ENCODE measurements around the gene ZFAND2A.

The ZFAND2A gene

DNA sequence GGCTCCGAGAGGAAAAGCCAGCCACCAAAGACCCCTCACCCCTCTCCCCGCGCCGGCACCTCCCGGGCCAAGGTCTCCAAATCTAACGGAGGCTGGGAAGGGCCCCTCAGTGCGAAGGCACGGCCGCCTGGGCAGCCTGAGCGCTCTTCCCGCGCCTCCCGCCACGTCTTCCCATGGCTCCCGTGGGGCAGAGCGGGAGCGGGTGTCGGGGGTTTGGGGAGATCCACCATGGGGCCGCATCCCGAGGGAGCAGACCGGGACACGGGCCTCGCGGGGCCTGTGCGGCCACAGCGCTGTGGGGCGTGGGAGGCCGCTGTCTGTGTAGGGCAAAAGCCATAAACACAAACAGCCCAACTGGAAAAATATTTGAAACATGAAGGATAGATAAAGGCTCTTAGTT is 49.6 kb downstream of the ZFAND2A start:
- no peak overlapping the region for H3K4me3 ChIP-seq (replicated peaks; ENCODE audit: low read depth, low read length)
- TF ChIP-seq, protein P1, sequence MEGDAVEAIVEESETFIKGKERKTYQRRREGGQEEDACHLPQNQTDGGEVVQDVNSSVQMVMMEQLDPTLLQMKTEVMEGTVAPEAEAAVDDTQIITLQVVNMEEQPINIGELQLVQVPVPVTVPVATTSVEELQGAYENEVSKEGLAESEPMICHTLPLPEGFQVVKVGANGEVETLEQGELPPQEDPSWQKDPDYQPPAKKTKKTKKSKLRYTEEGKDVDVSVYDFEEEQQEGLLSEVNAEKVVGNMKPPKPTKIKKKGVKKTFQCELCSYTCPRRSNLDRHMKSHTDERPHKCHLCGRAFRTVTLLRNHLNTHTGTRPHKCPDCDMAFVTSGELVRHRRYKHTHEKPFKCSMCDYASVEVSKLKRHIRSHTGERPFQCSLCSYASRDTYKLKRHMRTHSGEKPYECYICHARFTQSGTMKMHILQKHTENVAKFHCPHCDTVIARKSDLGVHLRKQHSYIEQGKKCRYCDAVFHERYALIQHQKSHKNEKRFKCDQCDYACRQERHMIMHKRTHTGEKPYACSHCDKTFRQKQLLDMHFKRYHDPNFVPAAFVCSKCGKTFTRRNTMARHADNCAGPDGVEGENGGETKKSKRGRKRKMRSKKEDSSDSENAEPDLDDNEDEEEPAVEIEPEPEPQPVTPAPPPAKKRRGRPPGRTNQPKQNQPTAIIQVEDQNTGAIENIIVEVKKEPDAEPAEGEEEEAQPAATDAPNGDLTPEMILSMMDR (IDR thresholded peaks at IDR 0.05; ENCODE audit: low read depth, low read length, missing control alignments) = no peak
- DNase-seq (ENCODE audit: extremely low read depth, low read depth) = no peak

DNA sequence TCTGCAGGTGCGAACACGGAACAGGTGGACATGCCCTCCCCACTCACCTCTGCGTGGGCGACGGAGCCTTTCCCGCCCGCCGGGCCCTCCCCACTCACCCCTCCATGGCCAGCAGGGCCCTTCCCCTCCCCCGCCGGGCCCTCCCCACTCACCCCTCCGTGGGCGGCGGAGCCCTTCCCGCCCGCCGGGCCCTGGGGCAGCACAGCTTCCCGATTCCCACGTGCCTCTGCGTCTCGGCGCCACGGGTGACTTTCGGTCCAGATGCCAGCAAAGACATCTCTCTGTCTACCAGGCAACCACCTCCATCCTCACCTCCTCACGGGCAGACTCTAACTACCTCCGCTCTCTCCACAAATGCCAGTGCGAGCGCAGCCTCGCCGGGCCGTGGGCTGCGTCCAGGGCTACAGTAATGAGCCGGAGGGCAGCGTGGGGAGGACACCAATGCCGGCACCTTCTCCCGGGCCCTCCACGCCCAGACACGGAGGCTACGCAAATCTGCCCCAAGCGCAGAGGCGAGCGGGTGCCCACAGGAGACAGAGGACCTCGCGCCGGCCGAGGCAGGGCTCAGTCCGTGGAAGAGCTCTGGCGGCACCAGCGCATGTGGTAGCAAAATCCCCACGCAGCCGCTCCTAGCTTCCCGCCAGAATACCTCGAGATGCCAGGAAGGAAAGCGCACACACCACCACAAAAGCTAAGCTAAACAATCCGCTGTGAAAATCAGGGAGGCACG is 50.2 kb downstream of the ZFAND2A start:
- DNase-seq (ENCODE audit: extremely low read depth, low read depth) = no peak
- no peak overlapping the region for H3K4me3 ChIP-seq (replicated peaks; ENCODE audit: low read depth, low read length)
- TF ChIP-seq, protein P1 (IDR thresholded peaks at IDR 0.05; ENCODE audit: low read depth, low read length, missing control alignments) = no peak

DNA sequence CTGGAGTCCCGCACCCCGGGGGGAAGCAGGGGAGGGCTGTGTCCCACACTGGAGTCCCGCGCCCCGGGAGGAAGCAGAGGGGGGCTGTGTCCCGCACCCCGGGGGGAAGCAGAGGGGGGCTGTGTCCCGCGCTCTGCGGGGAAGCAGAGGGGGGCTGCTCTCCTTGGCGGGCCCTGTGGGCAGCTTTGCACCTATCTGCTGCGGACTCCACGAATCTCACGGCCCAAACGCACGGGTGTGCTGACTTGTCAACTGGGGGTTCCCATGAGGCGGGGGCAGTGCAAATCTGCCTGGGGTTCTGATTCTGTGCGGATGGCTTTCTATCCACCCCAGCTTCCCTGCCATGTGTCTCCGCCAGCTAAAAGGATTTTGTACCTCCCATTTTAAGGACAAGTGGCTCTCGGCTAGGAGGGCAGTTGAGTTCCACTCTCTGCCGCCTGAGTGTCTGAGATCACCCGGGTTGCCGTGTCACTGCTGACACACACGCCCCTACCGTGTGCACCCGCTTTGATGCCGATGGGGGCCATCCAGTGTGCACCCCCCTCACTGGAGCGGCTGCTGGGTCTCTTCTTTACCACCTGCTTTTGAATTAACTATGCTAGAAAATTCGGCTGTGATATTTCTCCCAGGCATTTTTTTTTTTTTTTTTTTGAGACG is 51.6 kb downstream of the ZFAND2A start:
- no peak for DNase-seq (ENCODE audit: extremely low read depth, low read depth)
- TF ChIP-seq, protein P1 (IDR thresholded peaks at IDR 0.05; ENCODE audit: low read depth, low read length, missing control alignments) = no peak
- no peak overlapping the region for H3K4me3 ChIP-seq (replicated peaks; ENCODE audit: low read depth, low read length)

DNA sequence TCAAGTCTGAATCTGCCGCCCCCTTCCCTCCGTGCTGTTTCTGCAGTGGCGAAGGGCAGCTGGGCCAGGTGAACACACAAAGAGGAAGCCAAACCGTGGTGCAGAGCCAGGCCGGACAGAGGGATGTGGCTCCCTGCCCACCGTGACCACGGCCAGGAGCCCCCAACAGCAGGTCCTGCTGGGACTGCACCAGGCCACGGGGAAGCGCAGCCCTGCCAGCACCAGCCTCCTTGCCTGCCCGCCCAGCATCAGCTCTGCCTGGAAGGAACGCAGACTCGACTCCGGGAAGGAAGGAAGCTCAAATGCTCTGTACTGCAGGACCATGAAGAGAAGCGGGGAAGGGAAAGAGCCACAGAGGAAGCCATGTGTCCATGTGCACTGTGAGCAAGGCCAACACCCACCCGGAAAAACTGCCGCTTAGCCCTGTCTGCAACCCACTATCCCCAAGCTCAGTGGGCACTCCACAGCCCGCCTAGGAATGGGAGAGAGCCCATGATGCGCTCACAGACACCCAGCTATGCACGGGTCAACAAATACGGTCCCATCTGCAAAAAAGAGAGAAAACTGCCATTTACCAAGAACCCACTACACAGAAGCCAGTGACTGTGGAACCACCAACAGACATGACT is 53.1 kb downstream of the ZFAND2A start:
- TF ChIP-seq, protein P1 (IDR thresholded peaks at IDR 0.05; ENCODE audit: low read depth, low read length, missing control alignments) = no peak
- no peak for DNase-seq (ENCODE audit: extremely low read depth, low read depth)
- no peak overlapping the region for H3K4me3 ChIP-seq (replicated peaks; ENCODE audit: low read depth, low read length)

DNA sequence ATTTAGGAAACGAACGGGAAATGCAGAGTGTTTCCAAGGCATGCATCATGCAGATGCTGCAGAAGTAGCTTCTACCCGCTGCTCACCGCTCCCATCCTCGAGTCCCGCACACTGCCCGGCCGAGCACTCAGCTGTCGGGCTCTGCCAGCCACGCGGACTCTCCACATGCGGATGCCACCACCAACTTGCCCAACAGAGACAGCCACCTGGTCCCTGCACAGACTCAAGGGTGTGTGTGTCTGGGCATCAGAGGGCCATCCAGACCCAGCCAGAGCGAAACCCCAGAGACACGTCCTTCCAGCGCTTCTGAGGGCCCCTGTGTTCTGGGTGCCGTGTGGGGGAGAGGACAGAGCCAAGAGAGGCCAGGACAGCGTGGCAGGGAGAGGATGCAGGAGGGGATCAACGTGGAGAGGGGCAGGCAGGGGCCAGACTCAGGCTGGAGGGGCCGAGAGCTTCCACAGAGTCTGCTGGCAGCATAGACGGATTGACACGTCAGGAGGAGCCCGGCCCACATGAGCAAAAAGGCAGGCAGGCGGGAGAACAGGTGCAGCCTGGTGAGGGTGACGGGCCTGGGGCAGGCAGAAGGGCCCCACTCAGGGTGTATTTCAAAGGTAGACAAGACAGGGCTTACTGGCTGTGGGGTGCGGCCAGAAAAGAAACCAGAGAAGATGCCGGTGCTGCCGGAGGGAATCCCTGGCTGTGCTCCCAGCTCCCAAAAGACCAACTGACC is 53.8 kb downstream of the ZFAND2A start:
- DNase-seq (ENCODE audit: extremely low read depth, low read depth) = no peak
- TF ChIP-seq, protein P1 (IDR thresholded peaks at IDR 0.05; ENCODE audit: low read depth, low read length, missing control alignments) = no peak
- no peak overlapping the region for H3K4me3 ChIP-seq (replicated peaks; ENCODE audit: low read depth, low read length)

DNA sequence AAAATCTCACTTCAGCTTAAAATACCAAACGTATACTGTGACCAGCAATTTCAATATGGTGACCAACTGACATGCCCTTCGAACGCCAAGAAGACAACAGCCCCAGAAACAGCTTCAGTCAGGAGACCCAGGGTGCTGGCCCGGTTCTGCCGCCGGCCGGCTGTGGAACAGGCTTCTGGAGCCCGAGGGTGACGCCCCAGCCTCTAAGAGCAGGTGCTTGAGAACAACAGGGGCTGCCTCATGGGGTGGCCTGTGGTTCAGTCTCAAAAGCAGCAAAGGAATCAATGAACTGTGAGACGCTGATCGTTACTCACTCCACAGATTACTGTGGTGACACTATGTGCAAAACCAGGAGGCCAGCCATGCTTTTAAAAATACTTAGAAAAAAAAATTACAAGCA is 54.8 kb downstream of the ZFAND2A start:
- no peak overlapping the region for H3K4me3 ChIP-seq (replicated peaks; ENCODE audit: low read depth, low read length)
- TF ChIP-seq, protein P1 (IDR thresholded peaks at IDR 0.05; ENCODE audit: low read depth, low read length, missing control alignments) = no peak
- DNase-seq (ENCODE audit: extremely low read depth, low read depth) = no peak
